ENCODE measurements around the gene SORBS1. TPM values are rescaled to one million over a fixed set of nuclear protein-coding genes. Genes with fewer than 3 reads are reported as not detected.

Gene SORBS1
- total RNA-seq, 4 donors from 2014 or later: 21.5 to 65.8 (median 30.1) TPM

- H3K36me3 ChIP-seq: no peaks in the 10 kb centered on the region
- H3K27me3 ChIP-seq: no peaks in the 10 kb centered on the region
- intact Hi-C loops (cut with DNase I): no loop called here
- DNase-seq: no peak
- TF ChIP-seq CTCF (IDR thresholded peaks at IDR 0.05) (no peak), POLR2A (IDR thresholded peaks at IDR 0.05) (no peak)
- no peak overlapping the region for H3K27ac ChIP-seq
- peaks cover 0 to 6% of the 10 kb centered on the region in 2 donors for H3K4me1 ChIP-seq
- 55 to 57% methylated on average over 4 of the region's 4 CpGs for WGBS, 2 donors
- H3K4me3 ChIP-seq (replicated peaks in 1 of 3): no peak overlapping the region
- no peaks in the 10 kb centered on the region for H3K9me3 ChIP-seq
These were observed 64.2 kb downstream of the SORBS1 start for GRCh38 chr10:95496951-95497350.

- WGBS, 2 donors: 52 to 59% methylated on average over 2 of the region's 2 CpGs
- no peaks in the 10 kb centered on the region for H3K27me3 ChIP-seq
- no peak for DNase-seq
- no peak for TF ChIP-seq POLR2A (IDR thresholded peaks at IDR 0.05)
- no peak for TF ChIP-seq CTCF (IDR thresholded peaks at IDR 0.05)
- peaks cover 0 to 6% of the 10 kb centered on the region in 2 donors for H3K4me1 ChIP-seq
- no peaks in the 10 kb centered on the region for H3K36me3 ChIP-seq
- intact Hi-C loops (cut with DNase I): no loop called here
- H3K4me3 ChIP-seq (replicated peaks in 1 of 3): no peak overlapping the region
- no peak overlapping the region for H3K27ac ChIP-seq
- H3K9me3 ChIP-seq: no peaks in the 10 kb centered on the region
These were observed 64.8 kb downstream of the SORBS1 start for GRCh38 chr10:95496246-95496911.

- DNase-seq: no peak
- WGBS, 2 donors: 88 to 94% methylated on average over 2 of the region's 2 CpGs
- H3K27me3 ChIP-seq: no peaks in the 10 kb centered on the region
- H3K27ac ChIP-seq: no peak overlapping the region
- H3K4me3 ChIP-seq (replicated peaks in 1 of 3): no peak overlapping the region
- H3K36me3 ChIP-seq: no peaks in the 10 kb centered on the region
- H3K9me3 ChIP-seq: no peaks in the 10 kb centered on the region
- TF ChIP-seq POLR2A (IDR thresholded peaks at IDR 0.05): no peak
- no peak for TF ChIP-seq CTCF (IDR thresholded peaks at IDR 0.05)
- intact Hi-C loops (cut with DNase I): no loop called here
- no peaks in the 10 kb centered on the region for H3K4me1 ChIP-seq
These were observed 67.3 kb downstream of the SORBS1 start for GRCh38 chr10:95493862-95494261.

- no peak for TF ChIP-seq CTCF (IDR thresholded peaks at IDR 0.05)
- TF ChIP-seq POLR2A (IDR thresholded peaks at IDR 0.05): no peak
- Histone ChIP-seq H3K9me3 (no peaks in the 10 kb centered on the region), H3K4me1 (no peaks in the 10 kb centered on the region), H3K36me3 (no peaks in the 10 kb centered on the region), H3K4me3 (replicated peaks in 1 of 3) (no peak overlapping the region), H3K27ac (no peak overlapping the region), H3K27me3 (no peaks in the 10 kb centered on the region)
- DNase-seq: no peak
- intact Hi-C loops (cut with DNase I): no loop called here
These were observed 73.2 kb downstream of the SORBS1 start for GRCh38 chr10:95487994-95488393.

- Histone ChIP-seq H3K27ac (no peak overlapping the region), H3K4me3 (replicated peaks in 1 of 3) (no peak overlapping the region), H3K27me3 (no peaks in the 10 kb centered on the region), H3K9me3 (no peaks in the 10 kb centered on the region), H3K36me3 (no peaks in the 10 kb centered on the region), H3K4me1 (peaks cover 0 to 15% of the 10 kb centered on the region in 2 donors)
- 85 to 87% methylated on average over 4 of the region's 4 CpGs for WGBS, 2 donors
- intact Hi-C loops (cut with DNase I): no loop called here
- TF ChIP-seq POLR2A (IDR thresholded peaks at IDR 0.05) (no peak), CTCF (IDR thresholded peaks at IDR 0.05) (no peak)
- DNase-seq: no peak
These were observed 75.9 kb downstream of the SORBS1 start for GRCh38 chr10:95485056-95485844.
